Lower lobe of right lung (tissue), 2 donors: ENCODE data around the gene GAS7. TPM values are rescaled to one million over a fixed set of nuclear protein-coding genes. Genes with fewer than 3 reads are reported as not detected.
A peak's percentile ranks its signal among the peaks of the same experiment; 100 is the strongest.

Experiments
- ATAC-seq, 2 donors: fragments of 200-7000 bp; cut with Tn5 transposase; one replicate each; pipeline ENCODE4 v1.9.1; 2020 to 2022; ENCODE audit warnings: mild to moderate bottlenecking in 2 of 2, moderate library complexity in 2 of 2
- DNase-seq: peaks from one replicate; pipeline ENCODE4 v3.0.0-alpha.2; 2020
- H3K27ac ChIP-seq: fragments of 200-600 bp; one replicate; pipeline ENCODE4 v1.8.0; 2022
- H3K27me3 ChIP-seq: fragments of 200-600 bp; one replicate; pipeline ENCODE4 v1.8.0; 2022; ENCODE audit warnings: low read depth
- H3K36me3 ChIP-seq: fragments of 200-600 bp; one replicate; pipeline ENCODE4 v1.8.0; 2022; ENCODE audit warnings: mild to moderate bottlenecking
- H3K4me1 ChIP-seq: fragments of 200-600 bp; one replicate; pipeline ENCODE4 v1.8.0; 2022
- H3K4me3 ChIP-seq: fragments of 200-600 bp; one replicate; pipeline ENCODE4 v1.8.0; 2022; ENCODE audit warnings: mild to moderate bottlenecking
- H3K9me3 ChIP-seq: fragments of 200-600 bp; one replicate; pipeline ENCODE4 v1.8.0; 2022
- CTCF ChIP-seq: fragments of 200-600 bp; IDR thresholded peaks from one replicate; pipeline ENCODE4 v1.8.0; 2022; ENCODE audit warnings: antibody characterized with exemption, mild to moderate bottlenecking
- intact Hi-C: fragments of 100-400 bp; cut with DNase I; formaldehyde crosslinking; loops from one replicate; pipeline ENCODE4 v1.11.0; 2022
- total RNA-seq: library from RNA; stranded (reverse); fragmentation: NEBNext Ultra II Directional; extraction: Animal tissue kit (Norgen Biotek cat#: 25700); gene quantifications from one replicate; pipeline ENCODE4 v1.2.1, GENCODE V29; 2021
- donor health status: DM: no; HTN: yes; CAD: no; lungs with severe emphysema.

GAS7 gene
- total RNA-seq, 1 donor from 2014 or later: 54.1 TPM

- H3K9me3 ChIP-seq: no peaks in the 10 kb centered on the region
- no peak for TF ChIP-seq CTCF
- H3K27me3 ChIP-seq: peaks cover 11% of the 10 kb centered on the region
- no peak overlapping the region for H3K27ac ChIP-seq
- no peak overlapping the region for H3K4me3 ChIP-seq
- H3K36me3 ChIP-seq: no peaks in the 10 kb centered on the region
- H3K4me1 ChIP-seq: no peaks in the 10 kb centered on the region
- DNase-seq: no peak
- ATAC-seq: peak; percentile 12 to 54
- intact Hi-C loops: no loop called here
These were observed 125.6 kb downstream of the GAS7 start for GRCh38 chr17:10072556-10073425.

- no peak for ATAC-seq
- DNase-seq: no peak
- Histone ChIP-seq H3K9me3 (no peaks in the 10 kb centered on the region), H3K27ac (no peak overlapping the region), H3K36me3 (no peaks in the 10 kb centered on the region), H3K4me1 (no peaks in the 10 kb centered on the region), H3K27me3 (peaks cover 11% of the 10 kb centered on the region), H3K4me3 (no peak overlapping the region)
- intact Hi-C loops: no loop called here
- no peak for TF ChIP-seq CTCF
These were observed 126.3 kb downstream of the GAS7 start for GRCh38 chr17:10072086-10072485.

GRCh38 chr17:10071141-10071540, 127.3 kb downstream of the GAS7 start:
- intact Hi-C loops: no loop called here
- TF ChIP-seq CTCF: no peak
- no peak for ATAC-seq
- no peaks in the 10 kb centered on the region for H3K9me3 ChIP-seq
- no peak overlapping the region for H3K27ac ChIP-seq
- H3K4me3 ChIP-seq: no peak overlapping the region
- no peaks in the 10 kb centered on the region for H3K4me1 ChIP-seq
- no peaks in the 10 kb centered on the region for H3K36me3 ChIP-seq
- no peak for DNase-seq
- peaks cover 11% of the 10 kb centered on the region for H3K27me3 ChIP-seq

- no peak for TF ChIP-seq CTCF
- ATAC-seq (no peak), DNase-seq (no peak)
- Histone ChIP-seq H3K27ac (no peak overlapping the region), H3K27me3 (peaks cover 11% of the 10 kb centered on the region), H3K36me3 (no peaks in the 10 kb centered on the region), H3K4me3 (no peak overlapping the region), H3K9me3 (no peaks in the 10 kb centered on the region), H3K4me1 (no peaks in the 10 kb centered on the region)
- intact Hi-C loops: no loop called here
These were observed 127.7 kb downstream of the GAS7 start for GRCh38 chr17:10070690-10071089.

- H3K27ac ChIP-seq: no peak overlapping the region
- no peak for DNase-seq
- intact Hi-C loops: no loop called here
These were observed 129.1 kb downstream of the GAS7 start for GRCh38 chr17:10069301-10069700.

More at GRCh38 chr17:10069301-10069700, 129.1 kb downstream of the GAS7 start:
- no peaks in the 10 kb centered on the region for H3K36me3 ChIP-seq
- H3K27me3 ChIP-seq: peaks cover 11% of the 10 kb centered on the region
- peak; percentile 67 to 70 for ATAC-seq
- no peaks in the 10 kb centered on the region for H3K4me1 ChIP-seq
- TF ChIP-seq CTCF: no peak
- peaks cover 5% of the 10 kb centered on the region for H3K9me3 ChIP-seq
- no peak overlapping the region for H3K4me3 ChIP-seq
